Effector memory CD4-positive, alpha-beta T cell (primary cell): ENCODE measurements around the gene STIMATE.

ENCODE experiments used
- DNase-seq, 3 donors: peaks; one replicate each; pipeline ENCODE4 v3.0.0-alpha.2; 2020
- H3K27ac ChIP-seq: 2 replicates; pipeline ENCODE4 v1.7.0; 2013; ENCODE audit warnings: mild to moderate bottlenecking, low read length, moderate library complexity; ENCODE audit not compliant: insufficient read depth, poor library complexity, severe bottlenecking
- H3K27me3 ChIP-seq: replicated peaks from 2 replicates; pipeline ENCODE4 v1.7.0; 2013; ENCODE audit warnings: mild to moderate bottlenecking, low read length; ENCODE audit not compliant: insufficient read depth, control insufficient read depth, poor library complexity, severe bottlenecking
- H3K36me3 ChIP-seq: 2 replicates; pipeline ENCODE4 v1.7.0; 2013; ENCODE audit warnings: mild to moderate bottlenecking, low read length, moderate library complexity; ENCODE audit not compliant: control insufficient read depth, insufficient read depth
- H3K4me1 ChIP-seq: 2 replicates; pipeline ENCODE4 v1.7.0; 2013; ENCODE audit warnings: low read length, mild to moderate bottlenecking; ENCODE audit not compliant: control insufficient read depth, insufficient read depth, poor library complexity, severe bottlenecking
- H3K4me3 ChIP-seq: 2 replicates; pipeline ENCODE4 v1.7.0; 2013; ENCODE audit warnings: low read length, low read depth, mild to moderate bottlenecking; ENCODE audit not compliant: insufficient read depth, poor library complexity, severe bottlenecking
- H3K9me3 ChIP-seq: 2 replicates; pipeline ENCODE4 v1.7.0; 2013; ENCODE audit warnings: mild to moderate bottlenecking, low read length, moderate library complexity; ENCODE audit not compliant: control insufficient read depth

Gene STIMATE

DNA sequence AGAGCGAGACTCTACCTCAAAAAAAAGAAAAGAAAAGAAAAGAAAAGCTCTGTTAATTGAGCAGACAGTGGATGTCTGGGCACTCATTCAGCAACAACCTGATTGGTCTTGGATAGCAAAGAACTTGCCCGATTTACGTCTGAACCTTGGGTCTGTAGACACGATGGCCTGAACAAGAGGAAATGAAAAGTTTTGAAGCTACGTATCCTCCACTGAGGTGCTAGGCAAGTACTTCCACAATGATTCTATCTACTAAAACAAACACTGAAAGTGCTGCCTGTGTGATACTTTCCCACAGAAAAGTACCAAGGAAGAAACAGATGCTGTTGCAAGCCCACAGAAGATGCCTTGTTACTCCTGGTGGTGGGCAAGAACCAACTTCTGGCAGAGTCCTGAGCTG, 40.7 kb downstream of the STIMATE start:
- Histone ChIP-seq H3K9me3 (no peaks in the 10 kb centered on the region), H3K4me1 (no peaks in the 10 kb centered on the region), H3K27me3 (no peaks in the 10 kb centered on the region), H3K4me3 (no peak overlapping the region), H3K36me3 (peaks cover 20% of the 10 kb centered on the region), H3K27ac (no peak overlapping the region)
- no peak for DNase-seq

DNA sequence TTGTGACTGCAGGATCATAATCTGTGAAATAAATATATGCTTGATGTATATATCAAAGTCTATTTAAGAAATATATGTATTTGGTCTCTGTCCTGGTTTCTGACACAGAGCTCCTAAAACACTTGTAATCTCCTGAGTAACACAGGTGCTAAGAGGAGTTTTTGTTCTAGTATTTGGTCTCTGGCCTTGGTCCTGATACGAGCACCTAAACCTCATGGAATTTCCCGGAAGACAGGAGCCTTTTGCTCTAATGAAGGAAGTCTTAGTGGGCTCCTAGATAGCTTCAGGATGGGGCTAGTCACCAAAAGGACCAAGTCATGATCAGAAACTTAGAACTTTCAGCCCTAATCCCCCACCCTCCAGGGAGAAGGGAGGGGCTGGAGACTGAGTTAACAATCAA, 43.3 kb downstream of the STIMATE start:
- peaks cover 32% of the 10 kb centered on the region for H3K36me3 ChIP-seq
- H3K27ac ChIP-seq, result no peak overlapping the region
- H3K9me3 ChIP-seq, result no peaks in the 10 kb centered on the region
- no peak overlapping the region for H3K4me3 ChIP-seq
- H3K4me1 ChIP-seq, result no peaks in the 10 kb centered on the region
- DNase-seq, result no peak
- no peaks in the 10 kb centered on the region for H3K27me3 ChIP-seq

DNA sequence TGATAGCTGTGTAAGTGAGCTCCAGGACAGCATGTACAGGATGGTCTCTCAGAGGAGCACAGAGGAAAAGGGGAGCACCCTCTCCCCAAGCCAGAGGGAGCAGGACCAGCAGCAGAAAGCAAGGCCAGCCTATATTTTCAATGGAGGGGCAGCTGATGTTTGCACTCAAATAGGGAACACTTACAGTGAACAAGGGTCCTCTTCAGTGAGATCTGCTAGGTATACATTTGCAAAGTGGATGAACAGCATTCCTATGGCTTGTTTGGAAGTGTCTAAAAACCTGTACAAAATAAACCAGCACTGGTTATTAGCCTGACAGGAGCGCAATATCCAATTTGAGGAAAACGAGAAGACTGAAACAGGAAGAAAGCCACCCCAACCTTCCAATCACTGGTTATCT, 44.9 kb downstream of the STIMATE start:
- peaks cover 47% of the 10 kb centered on the region for H3K36me3 ChIP-seq
- H3K9me3 ChIP-seq, result no peaks in the 10 kb centered on the region
- no peak for DNase-seq
- H3K27ac ChIP-seq, result no peak overlapping the region
- H3K27me3 ChIP-seq, result no peaks in the 10 kb centered on the region
- H3K4me1 ChIP-seq, result no peaks in the 10 kb centered on the region
- H3K4me3 ChIP-seq, result no peak overlapping the region

DNA sequence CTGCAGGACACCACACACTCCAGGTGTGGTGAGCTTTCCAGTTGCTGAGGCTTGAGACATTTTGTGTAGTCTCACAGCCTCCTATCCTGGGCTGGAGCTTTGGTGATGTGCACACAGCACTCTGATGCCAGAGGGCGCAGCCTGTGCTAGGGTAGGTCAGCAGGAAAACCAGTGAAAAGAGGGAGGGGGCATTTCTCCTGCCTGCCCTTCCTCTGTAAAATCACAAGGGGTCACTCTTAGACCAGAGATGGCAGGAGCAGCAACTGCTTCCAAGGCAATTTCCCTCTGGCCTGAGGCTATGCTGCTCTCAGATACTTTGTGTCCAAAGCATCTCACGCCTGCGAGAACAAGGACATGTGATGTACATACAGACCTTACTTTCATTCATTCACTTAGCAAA, 46.0 kb downstream of the STIMATE start:
- Histone ChIP-seq H3K9me3 (no peaks in the 10 kb centered on the region), H3K4me3 (no peak overlapping the region), H3K27ac (no peak overlapping the region), H3K4me1 (no peaks in the 10 kb centered on the region), H3K27me3 (no peaks in the 10 kb centered on the region), H3K36me3 (peaks cover 47% of the 10 kb centered on the region)
- no peak for DNase-seq

DNA sequence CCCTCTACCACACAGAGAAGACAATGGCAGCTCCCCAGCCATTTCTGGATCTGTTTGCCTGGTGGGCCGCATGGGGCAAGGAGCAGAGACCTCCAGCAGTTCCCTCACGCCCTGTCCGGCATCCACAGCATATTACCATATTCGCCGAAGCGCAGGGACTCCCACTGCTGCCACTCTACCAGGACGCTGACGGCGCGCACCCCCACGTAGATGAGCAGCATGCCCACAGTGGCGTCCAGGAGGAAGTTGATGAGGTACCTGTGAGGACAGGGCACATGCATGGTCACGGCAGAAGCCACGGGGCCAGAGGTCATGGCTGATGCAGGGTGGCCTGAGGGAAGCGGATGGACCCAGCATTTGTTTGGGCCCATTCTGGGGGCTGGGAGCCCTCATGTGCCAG, 47.7 kb downstream of the STIMATE start:
- Histone ChIP-seq H3K4me3 (no peak overlapping the region), H3K27ac (no peak overlapping the region), H3K9me3 (no peaks in the 10 kb centered on the region), H3K27me3 (no peaks in the 10 kb centered on the region), H3K4me1 (no peaks in the 10 kb centered on the region), H3K36me3 (peaks cover 41% of the 10 kb centered on the region)
- DNase-seq, result no peak

DNA sequence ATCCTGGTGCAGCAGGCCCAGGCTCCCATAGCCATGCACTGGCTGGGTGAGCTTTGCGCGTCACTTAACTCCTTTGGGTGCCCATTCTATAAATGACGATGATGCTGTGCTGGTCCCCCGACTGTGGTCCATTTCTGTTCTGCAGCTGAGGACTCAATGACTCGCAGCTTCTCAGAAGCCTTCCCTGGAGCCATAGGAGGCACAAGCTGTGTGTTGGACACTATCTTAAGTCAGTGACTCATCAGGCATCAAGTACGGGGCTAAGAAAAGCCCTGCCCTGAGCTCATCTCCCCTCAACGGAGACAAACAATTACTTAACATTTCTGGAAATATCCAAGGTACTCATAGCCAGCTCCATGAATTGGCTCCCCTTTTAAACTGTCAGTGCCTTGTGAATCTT, 48.7 kb downstream of the STIMATE start:
- H3K9me3 ChIP-seq, result no peaks in the 10 kb centered on the region
- no peak overlapping the region for H3K4me3 ChIP-seq
- no peak overlapping the region for H3K27ac ChIP-seq
- H3K27me3 ChIP-seq, result no peaks in the 10 kb centered on the region
- H3K36me3 ChIP-seq, result peaks cover 47% of the 10 kb centered on the region
- H3K4me1 ChIP-seq, result no peaks in the 10 kb centered on the region
- no peak for DNase-seq

DNA sequence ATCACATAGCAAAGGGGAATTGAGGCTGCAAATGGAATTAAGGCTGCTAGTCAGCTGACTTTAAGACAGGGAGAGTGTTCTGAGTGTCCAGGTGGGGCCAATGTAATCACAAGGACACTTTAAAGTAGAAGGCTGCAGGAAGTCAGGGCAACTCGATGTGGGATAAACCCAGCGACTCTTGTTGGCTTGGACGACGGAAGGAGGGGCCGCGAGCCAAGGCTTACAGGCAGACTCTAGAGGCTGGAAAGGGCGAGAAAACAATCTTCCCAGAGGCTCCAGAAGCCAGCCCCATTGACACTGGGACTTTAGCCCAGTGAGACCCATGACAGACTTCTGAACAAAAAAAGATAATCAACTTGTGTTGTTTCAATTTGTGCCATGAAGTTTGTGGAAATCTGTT, 49.6 kb downstream of the STIMATE start:
- Histone ChIP-seq H3K4me1 (no peaks in the 10 kb centered on the region), H3K9me3 (no peaks in the 10 kb centered on the region), H3K4me3 (no peak overlapping the region), H3K36me3 (peaks cover 50% of the 10 kb centered on the region), H3K27ac (no peak overlapping the region), H3K27me3 (no peaks in the 10 kb centered on the region)
- no peak for DNase-seq

DNA sequence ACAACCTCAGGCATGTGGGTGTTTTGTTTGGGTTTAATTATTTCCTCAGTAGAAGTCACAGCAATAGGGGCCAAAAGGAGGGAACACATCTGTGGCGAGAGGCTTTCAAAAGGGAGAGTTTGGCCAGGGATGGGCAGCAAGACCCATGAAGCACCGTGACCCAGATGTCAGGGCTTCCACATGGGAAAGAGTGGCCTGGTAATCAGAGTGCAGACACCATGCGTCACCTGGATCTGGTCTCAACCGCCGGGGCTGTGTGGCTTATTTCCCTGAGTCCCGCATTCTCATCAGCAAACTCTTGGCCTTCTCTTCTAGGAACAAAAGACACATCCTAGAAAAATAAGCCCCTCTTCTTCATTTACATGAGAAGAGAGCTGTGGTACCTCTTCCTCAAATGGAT, 50.1 kb downstream of the STIMATE start:
- H3K27me3 ChIP-seq, result no peaks in the 10 kb centered on the region
- no peaks in the 10 kb centered on the region for H3K9me3 ChIP-seq
- H3K36me3 ChIP-seq, result peaks cover 54% of the 10 kb centered on the region
- no peak overlapping the region for H3K27ac ChIP-seq
- H3K4me1 ChIP-seq, result no peaks in the 10 kb centered on the region
- no peak overlapping the region for H3K4me3 ChIP-seq
- DNase-seq, result no peak

DNA sequence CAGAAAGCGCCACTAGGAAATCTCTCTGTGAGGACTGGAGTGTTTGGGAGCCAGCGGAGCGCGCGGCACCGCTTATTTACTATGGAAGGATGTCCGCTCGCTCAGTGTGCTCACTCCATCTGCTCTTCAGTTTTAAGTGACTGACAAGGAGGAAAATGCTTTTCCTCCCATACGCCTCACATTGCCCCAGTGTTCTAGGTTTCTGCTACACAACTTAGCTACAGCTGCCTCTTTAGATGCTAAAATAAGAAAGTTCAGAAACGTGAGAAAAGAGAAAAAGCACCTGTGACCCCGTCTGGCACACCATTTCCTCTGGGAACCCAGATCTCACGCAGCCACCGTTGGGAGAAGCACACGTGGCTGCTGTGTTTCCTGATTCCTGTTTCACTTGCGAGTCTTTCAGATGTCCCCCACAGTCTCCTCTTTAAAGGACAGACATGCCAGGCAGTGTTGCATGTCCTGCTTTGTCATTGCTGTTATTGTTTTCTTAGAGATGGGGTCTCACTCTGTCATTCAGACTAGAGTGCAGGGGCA, 50.8 kb downstream of the STIMATE start:
- H3K36me3 ChIP-seq, result peaks cover 53% of the 10 kb centered on the region
- H3K4me3 ChIP-seq, result no peak overlapping the region
- H3K27ac ChIP-seq, result no peak overlapping the region
- no peak for DNase-seq
- H3K9me3 ChIP-seq, result no peaks in the 10 kb centered on the region
- no peaks in the 10 kb centered on the region for H3K4me1 ChIP-seq
- H3K27me3 ChIP-seq, result no peaks in the 10 kb centered on the region

DNA sequence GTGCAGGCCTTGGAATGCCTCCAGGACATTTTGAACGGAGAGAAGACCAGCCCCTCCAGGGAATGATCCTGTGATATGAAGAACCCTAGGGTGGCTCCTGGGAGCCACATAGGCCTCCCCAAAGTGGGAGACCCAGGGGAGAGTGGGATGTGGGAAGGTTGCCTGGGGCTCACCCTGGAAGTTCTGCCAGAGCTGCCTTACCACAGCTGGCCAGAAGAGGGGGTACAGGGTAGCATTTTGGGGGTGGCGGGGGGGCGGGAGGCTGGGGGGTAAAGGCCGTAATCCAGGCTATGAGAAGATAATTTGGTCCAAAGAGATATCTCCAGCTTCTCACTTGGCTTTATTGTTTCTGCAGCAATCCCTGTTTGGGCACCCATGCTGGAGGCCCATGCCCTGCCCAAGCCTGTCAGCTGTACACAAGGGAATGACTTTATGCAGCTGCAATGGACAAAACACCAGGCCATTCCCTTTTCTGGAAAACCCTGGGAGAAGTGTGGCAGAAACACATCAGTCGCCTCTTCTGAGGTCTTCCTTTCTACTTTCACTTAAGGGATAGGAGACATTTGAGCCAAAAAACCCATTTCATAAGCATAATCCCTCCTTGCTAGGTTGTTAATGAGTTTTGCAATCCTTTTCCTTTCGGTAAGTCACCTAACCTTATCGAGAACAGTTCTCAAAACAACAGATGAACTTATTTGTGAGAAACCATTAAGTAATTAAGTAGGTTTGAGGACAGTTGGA, 51.5 kb downstream of the STIMATE start:
- Histone ChIP-seq H3K27me3 (no peaks in the 10 kb centered on the region), H3K36me3 (peaks cover 57% of the 10 kb centered on the region), H3K9me3 (no peaks in the 10 kb centered on the region), H3K4me3 (no peak overlapping the region), H3K4me1 (no peaks in the 10 kb centered on the region), H3K27ac (no peak overlapping the region)
- DNase-seq, result no peak
